Lower leg skin (tissue), 3 donors: ENCODE measurements around the gene ZBTB42.

Experiments
- CTCF ChIP-seq, 3 donors: fragments of 450-650 bp; IDR thresholded peaks; one replicate each; pipeline ENCODE4 v1.5.1; 2016; ENCODE audit warnings: antibody characterized with exemption in 3 of 3, mild to moderate bottlenecking in 3 of 3, moderate library complexity in 2 of 3
- POLR2A ChIP-seq, 2 donors: fragments of 450-650 bp; IDR thresholded peaks; one replicate each; pipeline ENCODE4 v1.6.1; 2016 to 2017; ENCODE audit warnings: antibody characterized with exemption in 2 of 2, mild to moderate bottlenecking in 1 of 2, moderate library complexity in 1 of 2

DNA sequence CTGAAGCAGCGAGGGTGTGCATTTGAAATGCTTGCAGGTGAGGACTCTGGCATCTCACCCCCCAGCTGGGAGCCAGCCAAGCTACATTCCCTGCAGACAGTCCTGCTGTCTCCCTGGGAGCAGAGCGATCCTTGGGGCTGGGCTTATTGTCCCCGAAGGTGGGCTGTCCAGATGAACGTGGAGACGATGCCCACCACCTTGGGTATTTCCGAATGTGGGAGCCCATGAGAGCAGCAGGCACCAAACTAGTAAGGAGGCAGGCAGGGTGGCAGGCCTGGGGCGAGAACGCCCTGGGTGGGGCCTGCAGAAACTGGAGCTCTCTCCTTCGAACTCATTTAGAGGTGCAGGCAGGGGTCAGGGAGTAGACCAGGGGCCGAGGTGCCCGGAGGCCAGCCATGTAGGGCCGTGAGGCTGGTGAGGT, 18.5 kb downstream of the ZBTB42 start:
- TF ChIP-seq CTCF (IDR thresholded peaks at IDR 0.05) (no peak), POLR2A (IDR thresholded peaks at IDR 0.05) (no peak)
